ENCODE measurements around the gene PTGDS. TPM values are rescaled to one million over a fixed set of nuclear protein-coding genes. Genes with fewer than 3 reads are reported as not detected.

PTGDS gene
- total and polyA plus RNA-seq, 12 donors: 1.1 to 812 (median 219) TPM

GRCh38 chr9:136960938-136961275 lies 16.4 kb upstream of the PTGDS start:
- H3K27me3 ChIP-seq: no peaks in the 10 kb centered on the region
- peak overlapping the region in 1 of 5 donors; percentile 65 for H3K27ac ChIP-seq
- peaks cover 0 to 2% of the 10 kb centered on the region in 2 donors for H3K4me1 ChIP-seq (replicated peaks in 1 of 2)
- H3K9me3 ChIP-seq (replicated peaks in 1 of 3): no peaks in the 10 kb centered on the region
- no peak for DNase-seq
- WGBS, 4 donors: 80 to 87% (median 84%) methylated on average over 10 to 15 of the region's 15 CpGs
- H3K36me3 ChIP-seq (replicated peaks in 1 of 2): no peaks in the 10 kb centered on the region
- TF ChIP-seq CTCF (IDR thresholded peaks at IDR 0.05): no peak
- TF ChIP-seq POLR2A (IDR thresholded peaks at IDR 0.05): no peak
- H3K4me3 ChIP-seq: no peak overlapping the region
- intact Hi-C loops (cut with DNase I): no loop called here

GRCh38 chr9:136961279-136962065 lies 15.8 kb upstream of the PTGDS start:
- no peak overlapping the region for H3K4me3 ChIP-seq
- TF ChIP-seq CTCF (IDR thresholded peaks at IDR 0.05) (no peak), POLR2A (IDR thresholded peaks at IDR 0.05) (no peak)
- WGBS, 4 donors: 58 to 82% (median 72%) methylated on average over 15 to 23 of the region's 23 CpGs
- H3K27me3 ChIP-seq: no peaks in the 10 kb centered on the region
- H3K9me3 ChIP-seq (replicated peaks in 1 of 3): no peaks in the 10 kb centered on the region
- H3K27ac ChIP-seq: peak overlapping the region in 1 of 5 donors; percentile 65
- H3K4me1 ChIP-seq (replicated peaks in 1 of 2): peaks cover 0 to 7% of the 10 kb centered on the region in 2 donors
- intact Hi-C loops (cut with DNase I): no loop called here
- DNase-seq: no peak
- H3K36me3 ChIP-seq (replicated peaks in 1 of 2): no peaks in the 10 kb centered on the region

GRCh38 chr9:136962163-136962562 lies 15.1 kb upstream of the PTGDS start:
- H3K36me3 ChIP-seq (replicated peaks in 1 of 2): no peaks in the 10 kb centered on the region
- peaks cover 0 to 8% of the 10 kb centered on the region in 2 donors for H3K4me1 ChIP-seq (replicated peaks in 1 of 2)
- no peak for TF ChIP-seq POLR2A (IDR thresholded peaks at IDR 0.05)
- TF ChIP-seq CTCF (IDR thresholded peaks at IDR 0.05): no peak
- H3K4me3 ChIP-seq: no peak overlapping the region
- no peaks in the 10 kb centered on the region for H3K27me3 ChIP-seq
- DNase-seq: no peak
- H3K9me3 ChIP-seq (replicated peaks in 1 of 3): no peaks in the 10 kb centered on the region
- H3K27ac ChIP-seq: no peak overlapping the region
- 91 to 98% (median 95%) methylated on average over 9 of the region's 9 CpGs for WGBS, 4 donors
- intact Hi-C loops (cut with DNase I): no loop called here

- no peak overlapping the region for H3K4me3 ChIP-seq
- TF ChIP-seq POLR2A (IDR thresholded peaks at IDR 0.05): no peak
- TF ChIP-seq CTCF (IDR thresholded peaks at IDR 0.05): no peak
- H3K4me1 ChIP-seq (replicated peaks in 1 of 2): peaks cover 0 to 8% of the 10 kb centered on the region in 2 donors
- 79 to 92% (median 86%) methylated on average over 8 to 11 of the region's 11 CpGs for WGBS, 4 donors
- no peak for DNase-seq
- intact Hi-C loops (cut with DNase I): no loop called here
- H3K9me3 ChIP-seq (replicated peaks in 1 of 3): no peaks in the 10 kb centered on the region
- no peak overlapping the region for H3K27ac ChIP-seq
- no peaks in the 10 kb centered on the region for H3K36me3 ChIP-seq (replicated peaks in 1 of 2)
- no peaks in the 10 kb centered on the region for H3K27me3 ChIP-seq
These were observed 14.5 kb upstream of the PTGDS start for GRCh38 chr9:136962701-136963248.

All from adrenal gland (tissue), 12 donors.